Measurements from ENCODE around the gene CFAP77.

DNA sequence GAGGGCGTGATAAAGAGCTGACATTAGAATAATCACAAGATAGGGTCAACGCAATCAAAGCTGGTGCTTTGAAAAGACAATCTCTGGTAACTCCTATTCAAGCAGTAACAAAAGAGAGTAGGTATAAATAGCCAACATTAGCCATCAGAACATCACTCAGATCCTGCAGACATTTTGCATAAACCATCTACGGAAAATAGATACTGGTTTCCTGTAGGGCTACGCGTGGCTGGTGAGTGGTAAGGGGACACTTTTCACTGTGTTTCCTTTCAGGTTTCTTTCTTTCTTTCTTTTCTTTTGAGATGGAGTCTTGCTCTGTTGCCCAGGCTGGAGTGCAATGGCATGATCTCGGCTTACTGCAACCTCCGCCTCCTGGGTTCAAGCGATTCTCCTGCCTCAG is 25.6 kb upstream of the CFAP77 start:
- TF ChIP-seq, protein P1, sequence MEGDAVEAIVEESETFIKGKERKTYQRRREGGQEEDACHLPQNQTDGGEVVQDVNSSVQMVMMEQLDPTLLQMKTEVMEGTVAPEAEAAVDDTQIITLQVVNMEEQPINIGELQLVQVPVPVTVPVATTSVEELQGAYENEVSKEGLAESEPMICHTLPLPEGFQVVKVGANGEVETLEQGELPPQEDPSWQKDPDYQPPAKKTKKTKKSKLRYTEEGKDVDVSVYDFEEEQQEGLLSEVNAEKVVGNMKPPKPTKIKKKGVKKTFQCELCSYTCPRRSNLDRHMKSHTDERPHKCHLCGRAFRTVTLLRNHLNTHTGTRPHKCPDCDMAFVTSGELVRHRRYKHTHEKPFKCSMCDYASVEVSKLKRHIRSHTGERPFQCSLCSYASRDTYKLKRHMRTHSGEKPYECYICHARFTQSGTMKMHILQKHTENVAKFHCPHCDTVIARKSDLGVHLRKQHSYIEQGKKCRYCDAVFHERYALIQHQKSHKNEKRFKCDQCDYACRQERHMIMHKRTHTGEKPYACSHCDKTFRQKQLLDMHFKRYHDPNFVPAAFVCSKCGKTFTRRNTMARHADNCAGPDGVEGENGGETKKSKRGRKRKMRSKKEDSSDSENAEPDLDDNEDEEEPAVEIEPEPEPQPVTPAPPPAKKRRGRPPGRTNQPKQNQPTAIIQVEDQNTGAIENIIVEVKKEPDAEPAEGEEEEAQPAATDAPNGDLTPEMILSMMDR (IDR thresholded peaks at IDR 0.05; ENCODE audit: insufficient read depth, low read length) = no peak
- TF ChIP-seq POLR2AphosphoS5 (IDR thresholded peaks at IDR 0.05; ENCODE audit: low read depth) (no peak), SPI1 (IDR thresholded peaks at IDR 0.05; ENCODE audit: borderline replicate concordance, low read depth) (no peak), GABPA (IDR thresholded peaks at IDR 0.05; ENCODE audit: low read depth) (no peak)
